Omental fat pad (tissue), 4 donors: ENCODE measurements around the gene LEFTY1. TPM values are rescaled to one million over a fixed set of nuclear protein-coding genes. Genes with fewer than 3 reads are reported as not detected.

Experiments used
- ATAC-seq: fragments of 150-250 bp; one replicate; pipeline ENCODE4 v1.9.1; 2016; ENCODE audit warnings: mild to moderate bottlenecking, moderate library complexity; ENCODE audit not compliant: low FRiP score
- DNase-seq: peaks from one replicate; pipeline ENCODE4 v3.0.0-alpha.2; 2019; ENCODE audit warnings: low spot score
- CTCF ChIP-seq, 3 donors: fragments of 450-650 bp; IDR thresholded peaks; one replicate each; pipeline ENCODE4 v1.5.1; 2016 to 2017; ENCODE audit warnings: antibody characterized with exemption in 3 of 3, mild to moderate bottlenecking in 3 of 3, moderate library complexity in 2 of 3
- total RNA-seq, 4 donors: library from RNA; depleted of rRNA; stranded (reverse); fragments of >200 nt; gene quantifications; one replicate each; pipeline ENCODE4 v1.1.0, GENCODE V29; 2016

Gene LEFTY1
- total RNA-seq, 4 donors from 2014 or later = 0.44 TPM; not detected in 3

- ATAC-seq (no peak), DNase-seq (no peak)
- no peak for TF ChIP-seq CTCF (IDR thresholded peaks at IDR 0.05)
Observed at GRCh38 chr1:225921734-225922709, 33.1 kb upstream of the LEFTY1 start.

GRCh38 chr1:225919906-225920305 lies 31.0 kb upstream of the LEFTY1 start:
- DNase-seq = no peak
- ATAC-seq = no peak
- TF ChIP-seq CTCF (IDR thresholded peaks at IDR 0.05) = no peak

GRCh38 chr1:225918280-225918679 lies 29.3 kb upstream of the LEFTY1 start:
- DNase-seq (no peak), ATAC-seq (no peak)
- TF ChIP-seq CTCF (IDR thresholded peaks at IDR 0.05) = no peak

- ATAC-seq (no peak), DNase-seq (no peak)
- TF ChIP-seq CTCF (IDR thresholded peaks at IDR 0.05) = no peak
Observed at GRCh38 chr1:225917536-225917935, 28.6 kb upstream of the LEFTY1 start.

GRCh38 chr1:225917101-225917500 lies 28.2 kb upstream of the LEFTY1 start:
- DNase-seq = no peak
- TF ChIP-seq CTCF (IDR thresholded peaks at IDR 0.05) = no peak
- no peak for ATAC-seq

GRCh38 chr1:225915538-225915991 lies 26.6 kb upstream of the LEFTY1 start:
- no peak for ATAC-seq
- TF ChIP-seq CTCF (IDR thresholded peaks at IDR 0.05) = no peak
- DNase-seq = no peak

- ATAC-seq = no peak
- no peak for DNase-seq
- TF ChIP-seq CTCF (IDR thresholded peaks at IDR 0.05) = no peak
Observed at GRCh38 chr1:225914947-225915346, 26.0 kb upstream of the LEFTY1 start.
